ENCODE measurements around the gene TSGA10IP.

GRCh38 chr11:66004186-66004585 is 58.9 kb downstream of the TSGA10IP start:
- TF ChIP-seq CTCF (IDR thresholded peaks at IDR 0.05; ENCODE audit: insufficient read depth, low read depth, low read length) = no peak
- TF ChIP-seq EZH2 (IDR thresholded peaks at IDR 0.05; ENCODE audit: insufficient read depth, low read length) = no peak

All from astrocyte (in vitro differentiated cells and primary cell).